Measurements from ENCODE around the gene SLC6A11.

SLC6A11 gene

GRCh38 chr3:10839167-10839566 is 23.1 kb downstream of the SLC6A11 start:
- no peak for DNase-seq (ENCODE audit: low read depth, low spot score)

- no peak for DNase-seq (ENCODE audit: low read depth, low spot score)
Observed at GRCh38 chr3:10841100-10841499, 25.1 kb downstream of the SLC6A11 start.

- DNase-seq (ENCODE audit: low read depth, low spot score), result no peak
Observed at GRCh38 chr3:10843378-10843777, 27.4 kb downstream of the SLC6A11 start.

GRCh38 chr3:10845001-10845761 is 29.2 kb downstream of the SLC6A11 start:
- no peak for DNase-seq (ENCODE audit: low read depth, low spot score)

GRCh38 chr3:10845839-10846656 is 30.0 kb downstream of the SLC6A11 start:
- no peak for DNase-seq (ENCODE audit: low read depth, low spot score)

GRCh38 chr3:10846657-10846975 is 30.6 kb downstream of the SLC6A11 start:
- DNase-seq (ENCODE audit: low read depth, low spot score), result no peak

- no peak for DNase-seq (ENCODE audit: low read depth, low spot score)
Observed at GRCh38 chr3:10848261-10848660, 32.2 kb downstream of the SLC6A11 start.

GRCh38 chr3:10852066-10852808 is 36.2 kb downstream of the SLC6A11 start:
- no peak for DNase-seq (ENCODE audit: low read depth, low spot score)

GRCh38 chr3:10855083-10855870 is 39.2 kb downstream of the SLC6A11 start:
- DNase-seq (ENCODE audit: low read depth, low spot score), result no peak

- DNase-seq (ENCODE audit: low read depth, low spot score), result no peak
Observed at GRCh38 chr3:10855871-10856662, 40.0 kb downstream of the SLC6A11 start.

GRCh38 chr3:10857235-10857634 is 41.2 kb downstream of the SLC6A11 start:
- DNase-seq (ENCODE audit: low read depth, low spot score), result no peak

GRCh38 chr3:10858091-10858490 is 42.1 kb downstream of the SLC6A11 start:
- DNase-seq (ENCODE audit: low read depth, low spot score), result no peak

GRCh38 chr3:10867384-10867783 is 51.4 kb downstream of the SLC6A11 start:
- DNase-seq (ENCODE audit: low read depth, low spot score), result no peak

GRCh38 chr3:10869460-10869859 is 53.4 kb downstream of the SLC6A11 start:
- no peak for DNase-seq (ENCODE audit: low read depth, low spot score)

GRCh38 chr3:10870296-10870695 is 54.3 kb downstream of the SLC6A11 start:
- no peak for DNase-seq (ENCODE audit: low read depth, low spot score)

GRCh38 chr3:10873415-10873814 is 57.4 kb downstream of the SLC6A11 start:
- DNase-seq (ENCODE audit: low read depth, low spot score), result no peak

GRCh38 chr3:10875914-10876313 is 59.9 kb downstream of the SLC6A11 start:
- DNase-seq (ENCODE audit: low read depth, low spot score), result no peak

- no peak for DNase-seq (ENCODE audit: low read depth, low spot score)
Observed at GRCh38 chr3:10876661-10877060, 60.6 kb downstream of the SLC6A11 start.

GRCh38 chr3:10882851-10883250 is 66.8 kb downstream of the SLC6A11 start:
- DNase-seq (ENCODE audit: low read depth, low spot score), result no peak

- DNase-seq (ENCODE audit: low read depth, low spot score), result no peak
Observed at GRCh38 chr3:10883478-10884234, 67.6 kb downstream of the SLC6A11 start.
